OCI-LY3 (cell line): ENCODE data around the gene PCLO.

Experiments used
- H2AFZ ChIP-seq: fragments of 200-600, 300-600 bp; shearing (Covaris generic); 2 replicates; pipeline ENCODE4 v1.6.0; 2014; ENCODE audit warnings: antibody characterized with exemption, low read depth, low read length
- H3K27ac ChIP-seq: fragments of 200-600, 300-600 bp; sonication (generic); 2 replicates; pipeline ENCODE4 v1.5.1; 2014; ENCODE audit warnings: mild to moderate bottlenecking, low read length, moderate library complexity, mixed read lengths
- H3K27me3 ChIP-seq: fragments of 200-600, 300-600 bp; sonication (generic); 2 replicates; pipeline ENCODE4 v1.6.1; 2014; ENCODE audit warnings: low read depth, low read length, mixed read lengths
- H3K36me3 ChIP-seq: fragments of 200-600, 300-600 bp; sonication (generic); replicated peaks from 2 replicates; pipeline ENCODE3; 2014; ENCODE audit warnings: low read depth, low read length, mixed read lengths
- H3K4me1 ChIP-seq: fragments of 300-600, 200-600 bp; sonication (generic); 2 replicates; pipeline ENCODE4 v1.6.1; 2014; ENCODE audit warnings: low read length, mixed read lengths
- H3K4me2 ChIP-seq: fragments of 200-600, 300-600 bp; sonication (generic); 2 replicates; pipeline ENCODE4 v1.6.1; 2014; ENCODE audit warnings: low read length, mixed read lengths
- H3K4me3 ChIP-seq: fragments of 300-600, 200-600 bp; sonication (generic); 2 replicates; pipeline ENCODE4 v1.5.1; 2014; ENCODE audit warnings: antibody characterized with exemption, mild to moderate bottlenecking, low read length, moderate library complexity
- H3K79me2 ChIP-seq: fragments of 300-600, 200-600 bp; shearing (Covaris generic); 2 replicates; pipeline ENCODE4 v1.6.1; 2014; ENCODE audit warnings: mild to moderate bottlenecking, low read length, mixed read lengths
- H3K9ac ChIP-seq: fragments of 300-600, 200-600 bp; shearing (Covaris generic); 2 replicates; pipeline ENCODE4 v1.6.0; 2014; ENCODE audit warnings: mild to moderate bottlenecking, low read length, moderate library complexity
- H3K9me3 ChIP-seq: fragments of 200-600, 300-600 bp; shearing (Covaris generic); 2 replicates; pipeline ENCODE4 v1.6.1; 2014; ENCODE audit warnings: low read length, mixed read lengths; ENCODE audit not compliant: insufficient read depth
- H4K20me1 ChIP-seq: fragments of 200-600, 300-600 bp; sonication (generic); 2 replicates; pipeline ENCODE4 v1.6.1; 2016; ENCODE audit warnings: low read length, mixed read lengths; ENCODE audit not compliant: insufficient read depth
- CTCF ChIP-seq: fragments of 200-600, 300-600 bp; sonication (generic); IDR thresholded peaks from 2 replicates; pipeline ENCODE4 v1.5.1; 2014; ENCODE audit warnings: antibody characterized with exemption, low read length, low read depth
- EZH2phosphoT487 ChIP-seq: fragments of 200-600 bp; shearing (Covaris generic); IDR thresholded peaks from 2 replicates; pipeline ENCODE4 v1.6.1; 2018; ENCODE audit warnings: antibody characterized with exemption, mixed run types, low read depth

The PCLO gene

DNA sequence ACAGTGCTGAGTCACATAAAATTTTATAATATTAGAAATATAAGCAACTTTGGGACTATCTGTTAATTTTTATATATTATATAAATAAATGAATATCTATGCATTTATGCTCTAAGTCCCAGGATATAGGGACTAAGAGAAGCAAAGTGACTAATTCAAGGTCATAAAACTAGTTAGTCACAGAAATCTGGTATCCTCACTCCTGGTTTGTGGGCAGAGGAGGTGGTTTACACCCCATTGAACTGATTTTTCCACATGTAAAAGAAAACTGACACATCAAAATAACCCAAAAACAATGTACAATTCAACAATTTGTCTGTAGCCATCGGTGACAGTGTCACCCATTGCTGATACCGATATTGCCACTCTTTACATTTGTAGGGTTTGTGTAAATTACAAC lies 3.0 kb downstream of the PCLO start:
- Histone ChIP-seq H3K27ac (no peak overlapping the region), H3K9me3 (no peaks in the 10 kb centered on the region), H3K4me1 (no peaks in the 10 kb centered on the region), H3K4me2 (no peak overlapping the region), H3K27me3 (no peaks in the 10 kb centered on the region), H3K9ac (no peak overlapping the region), H3K4me3 (no peak overlapping the region), H4K20me1 (no peaks in the 10 kb centered on the region), H2AFZ (no peak overlapping the region), H3K79me2 (no peaks in the 10 kb centered on the region), H3K36me3 (no peaks in the 10 kb centered on the region)
- no peak for TF ChIP-seq CTCF
- TF ChIP-seq EZH2phosphoT487, result no peak

- no peak overlapping the region for H2AFZ ChIP-seq
- no peak overlapping the region for H3K9ac ChIP-seq
- no peak overlapping the region for H3K27ac ChIP-seq
- H3K27me3 ChIP-seq, result no peaks in the 10 kb centered on the region
- no peaks in the 10 kb centered on the region for H3K36me3 ChIP-seq
- TF ChIP-seq CTCF, result no peak
- no peak for TF ChIP-seq EZH2phosphoT487
- H4K20me1 ChIP-seq, result no peaks in the 10 kb centered on the region
- H3K9me3 ChIP-seq, result no peaks in the 10 kb centered on the region
- H3K4me1 ChIP-seq, result no peaks in the 10 kb centered on the region
- no peak overlapping the region for H3K4me2 ChIP-seq
- no peaks in the 10 kb centered on the region for H3K79me2 ChIP-seq
- H3K4me3 ChIP-seq, result no peak overlapping the region
Observed at GRCh38 chr7:83156006-83156405, 6.7 kb downstream of the PCLO start.

- Histone ChIP-seq H3K4me3 (no peak overlapping the region), H3K79me2 (no peaks in the 10 kb centered on the region), H3K4me1 (no peaks in the 10 kb centered on the region), H2AFZ (no peak overlapping the region), H3K36me3 (no peaks in the 10 kb centered on the region), H3K27ac (no peak overlapping the region), H3K9me3 (no peaks in the 10 kb centered on the region), H3K27me3 (no peaks in the 10 kb centered on the region), H3K9ac (no peak overlapping the region), H3K4me2 (no peak overlapping the region), H4K20me1 (no peaks in the 10 kb centered on the region)
- TF ChIP-seq CTCF, result no peak
- TF ChIP-seq EZH2phosphoT487, result no peak
Observed at GRCh38 chr7:83155407-83155806, 7.3 kb downstream of the PCLO start.

DNA sequence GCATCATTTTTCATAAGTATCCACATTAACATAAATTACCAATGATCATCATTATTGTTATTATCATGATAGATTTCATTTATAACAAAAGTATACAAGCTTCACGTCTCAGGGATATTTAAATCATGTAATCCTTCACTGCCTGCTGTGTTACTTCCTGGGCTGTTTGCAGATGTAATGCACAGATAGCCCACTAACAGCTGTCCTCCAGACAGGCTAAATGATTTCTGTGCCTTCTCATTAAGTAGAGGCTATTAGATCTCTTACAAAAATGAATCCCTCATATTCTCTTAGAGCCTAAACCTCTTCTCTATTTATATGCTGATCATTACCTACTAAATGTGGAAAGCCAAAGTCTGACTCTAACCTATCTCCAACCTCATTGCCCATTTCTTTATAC lies 9.3 kb downstream of the PCLO start:
- Histone ChIP-seq H3K9ac (no peak overlapping the region), H3K9me3 (no peaks in the 10 kb centered on the region), H2AFZ (no peak overlapping the region), H3K4me2 (no peak overlapping the region), H3K79me2 (no peaks in the 10 kb centered on the region), H3K27me3 (no peaks in the 10 kb centered on the region), H3K4me3 (no peak overlapping the region), H3K4me1 (no peaks in the 10 kb centered on the region), H3K27ac (no peak overlapping the region), H3K36me3 (no peaks in the 10 kb centered on the region), H4K20me1 (no peaks in the 10 kb centered on the region)
- TF ChIP-seq CTCF (no peak), EZH2phosphoT487 (no peak)
